Neuronal stem cell (in vitro differentiated cells): Measurements from ENCODE around the gene IGF2R.

Experiments
- DNase-seq: peaks from one replicate; pipeline ENCODE4 v3.0.0-alpha.2; 2013; ENCODE audit warnings: low spot score
- H2AFZ ChIP-seq: one replicate; pipeline ENCODE4 v1.6.1; 2013; ENCODE audit warnings: mild to moderate bottlenecking, low read length, inconsistent platforms
- H2AK5ac ChIP-seq: 2 replicates; pipeline ENCODE4 v1.6.1; 2013; ENCODE audit warnings: low read depth, mild to moderate bottlenecking, inconsistent platforms, low read length, moderate library complexity, mixed read lengths
- H2BK120ac ChIP-seq: 2 replicates; pipeline ENCODE4 v1.6.1; 2013; ENCODE audit warnings: low read depth, mild to moderate bottlenecking, inconsistent platforms, low read length, moderate library complexity, mixed read lengths
- H2BK12ac ChIP-seq: one replicate; pipeline ENCODE4 v1.6.1; 2013; ENCODE audit warnings: low read length, inconsistent platforms
- H2BK15ac ChIP-seq: 2 replicates; pipeline ENCODE4 v1.6.1; 2013; ENCODE audit warnings: mild to moderate bottlenecking, low read length, inconsistent platforms, mixed read lengths
- H2BK5ac ChIP-seq: one replicate; pipeline ENCODE4 v1.6.1; 2013; ENCODE audit warnings: inconsistent platforms, mild to moderate bottlenecking, low read length, moderate library complexity
- H3K14ac ChIP-seq: one replicate; pipeline ENCODE4 v1.6.1; 2013; ENCODE audit warnings: low read length, inconsistent platforms
- H3K18ac ChIP-seq: 2 replicates; pipeline ENCODE4 v1.6.1; 2013; ENCODE audit warnings: low read length, inconsistent platforms
- H3K23ac ChIP-seq: 2 replicates; pipeline ENCODE4 v1.6.1; 2013; ENCODE audit warnings: low read depth, mild to moderate bottlenecking, mixed read lengths, low read length, inconsistent platforms; ENCODE audit not compliant: poor library complexity
- H3K27ac ChIP-seq: replicated peaks from 3 replicates; pipeline ENCODE4 v1.5.1; 2013; ENCODE audit warnings: low read length, inconsistent platforms
- H3K27me3 ChIP-seq, 3 experiments: 2 replicates each; pipeline ENCODE4 v1.6.1; 2013; ENCODE audit warnings: low read length in 3 of 3, mild to moderate bottlenecking in 2 of 3, inconsistent platforms in 1 of 3, low read depth in 1 of 3, mixed read lengths in 1 of 3, moderate library complexity in 1 of 3; ENCODE audit not compliant: control insufficient read depth in 3 of 3, insufficient read depth in 3 of 3
- H3K36me3 ChIP-seq, 2 donors: replicated peaks in 1 of 2; 2 replicates each; pipeline ENCODE4 v1.6.1; 2013; ENCODE audit warnings: low read length in 2 of 2; ENCODE audit not compliant: control insufficient read depth in 2 of 2, insufficient read depth in 2 of 2
- H3K4ac ChIP-seq: 2 replicates; pipeline ENCODE4 v1.6.1; 2013; ENCODE audit warnings: inconsistent platforms, mild to moderate bottlenecking, low read length, moderate library complexity
- H3K4me1 ChIP-seq, 2 donors: 1 replicate in 1 of 2; 2 replicates in 1 of 2; pipeline ENCODE4 v1.6.1; 2013; ENCODE audit warnings: low read length in 2 of 2, low read depth in 1 of 2; ENCODE audit not compliant: control insufficient read depth in 2 of 2, insufficient read depth in 1 of 2
- H3K4me2 ChIP-seq: one replicate; pipeline ENCODE4 v1.6.1; 2013; ENCODE audit warnings: mild to moderate bottlenecking, low read length, inconsistent platforms; ENCODE audit not compliant: insufficient read depth, poor library complexity, severe bottlenecking
- H3K4me3 ChIP-seq, 2 donors: 2 replicates each; pipeline ENCODE4 v1.5.1; 2013; ENCODE audit warnings: low read length in 2 of 2, mild to moderate bottlenecking in 2 of 2, inconsistent platforms in 1 of 2, moderate library complexity in 1 of 2
- H3K79me1 ChIP-seq: one replicate; pipeline ENCODE4 v1.6.1; 2013; ENCODE audit warnings: low read depth, mild to moderate bottlenecking, inconsistent platforms, low read length, moderate library complexity
- H3K9ac ChIP-seq: one replicate; pipeline ENCODE4 v1.6.1; 2013; ENCODE audit warnings: mild to moderate bottlenecking, low read depth, low read length, inconsistent platforms; ENCODE audit not compliant: poor library complexity
- H3K9me3 ChIP-seq, 2 donors: replicated peaks in 1 of 2; 2 replicates each; pipeline versions ENCODE3 to v1.6.1; 2013; ENCODE audit warnings: low read length in 2 of 2, mild to moderate bottlenecking in 2 of 2, inconsistent platforms in 1 of 2, low read depth in 1 of 2, mixed read lengths in 1 of 2, moderate library complexity in 1 of 2; ENCODE audit not compliant: control insufficient read depth in 2 of 2, insufficient read depth in 1 of 2
- H4K8ac ChIP-seq: one replicate; pipeline ENCODE4 v1.6.1; 2013; ENCODE audit warnings: low read depth, mild to moderate bottlenecking, inconsistent platforms, low read length, moderate library complexity
- H4K91ac ChIP-seq: one replicate; pipeline ENCODE4 v1.6.1; 2013; ENCODE audit warnings: low read length, low read depth, mild to moderate bottlenecking, inconsistent platforms; ENCODE audit not compliant: poor library complexity
- WGBS, 2 donors: extraction: QIAGEN DNeasy Blood & Tissue Kit; methylation state at CpG; one replicate each; pipeline ENCODE4 v1.1.7; 2013; ENCODE audit warnings: missing lambda C conversion rate in 2 of 2, mixed read lengths in 1 of 2; ENCODE audit not compliant: insufficient read length in 2 of 2, insufficient replicate concordance in 1 of 2; ENCODE audit errors: extremely low coverage in 2 of 2; 5-methylcytosine and 5-hydroxymethylcytosine counted together

Gene IGF2R

GRCh38 chr6:160002882-160003281 lies 34.0 kb downstream of the IGF2R start:
- Histone ChIP-seq H3K79me1 (peaks cover 32% of the 10 kb centered on the region), H2BK5ac (no peak overlapping the region), H3K4ac (no peak overlapping the region), H2BK15ac (no peak overlapping the region), H2AFZ (no peak overlapping the region), H2BK12ac (no peak overlapping the region), H3K9me3 (peaks cover 13 to 26% of the 10 kb centered on the region in 2 donors), H3K36me3 (peaks cover 5 to 55% of the 10 kb centered on the region in 2 donors), H2BK120ac (no peak overlapping the region), H3K4me2 (no peak overlapping the region), H3K9ac (no peak overlapping the region), H2AK5ac (no peak overlapping the region), H3K4me1 (no peaks in the 10 kb centered on the region), H3K23ac (no peak overlapping the region), H4K8ac (no peak overlapping the region), H3K4me3 (no peak overlapping the region), H4K91ac (no peak overlapping the region), H3K14ac (no peak overlapping the region), H3K18ac (no peak overlapping the region), H3K27ac (no peak overlapping the region), H3K27me3 (no peaks in the 10 kb centered on the region)
- no CpG with 5 or more reads among the region's 2 CpGs for WGBS, 2 donors
- DNase-seq = no peak

DNA sequence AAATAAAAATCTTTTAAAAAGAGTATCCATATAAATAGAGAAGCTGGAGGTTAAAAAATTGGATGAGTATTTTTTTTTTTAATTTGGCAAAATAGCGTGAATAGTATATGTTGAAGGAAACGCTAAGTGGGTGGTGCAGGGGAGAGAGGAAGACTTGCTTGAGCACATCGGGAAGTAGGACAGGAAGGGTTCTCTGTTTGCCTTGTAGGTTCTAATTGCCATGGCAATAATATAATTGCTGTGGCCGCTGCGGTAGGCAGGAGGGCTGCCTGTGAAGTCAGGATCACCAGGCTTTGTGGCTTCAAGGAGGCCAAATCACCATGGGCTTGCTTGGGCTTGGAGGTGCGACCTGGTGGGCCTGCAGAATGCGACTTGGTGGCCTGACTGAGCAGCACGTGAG lies 35.1 kb downstream of the IGF2R start:
- H2BK15ac ChIP-seq = no peak overlapping the region
- no peak overlapping the region for H3K27ac ChIP-seq
- peaks cover 13 to 29% of the 10 kb centered on the region in 2 donors for H3K9me3 ChIP-seq
- no peaks in the 10 kb centered on the region for H3K4me1 ChIP-seq
- WGBS, 2 donors = 100% methylated on average over 1 to 2 of the region's 8 CpGs
- peak overlapping the region; percentile 48 for H3K18ac ChIP-seq
- H3K4me2 ChIP-seq = no peak overlapping the region
- H3K4me3 ChIP-seq = peak overlapping the region in 1 of 2 donors; percentile 37
- no peak overlapping the region for H2BK120ac ChIP-seq
- peak overlapping the region; percentile 60 for H3K9ac ChIP-seq
- peak overlapping the region; percentile 87 for H2BK5ac ChIP-seq
- peaks cover 32% of the 10 kb centered on the region for H3K79me1 ChIP-seq
- no peak for DNase-seq
- peak overlapping the region; percentile 65 for H4K8ac ChIP-seq
- H3K23ac ChIP-seq = peak overlapping the region; percentile 73
- H3K4ac ChIP-seq = no peak overlapping the region
- no peak overlapping the region for H2AFZ ChIP-seq
- no peak overlapping the region for H4K91ac ChIP-seq
- H3K14ac ChIP-seq = no peak overlapping the region
- H3K27me3 ChIP-seq = no peaks in the 10 kb centered on the region
- H2AK5ac ChIP-seq = no peak overlapping the region
- H3K36me3 ChIP-seq = peaks cover 4 to 54% of the 10 kb centered on the region in 2 donors
- peak overlapping the region; percentile 84 for H2BK12ac ChIP-seq

DNA sequence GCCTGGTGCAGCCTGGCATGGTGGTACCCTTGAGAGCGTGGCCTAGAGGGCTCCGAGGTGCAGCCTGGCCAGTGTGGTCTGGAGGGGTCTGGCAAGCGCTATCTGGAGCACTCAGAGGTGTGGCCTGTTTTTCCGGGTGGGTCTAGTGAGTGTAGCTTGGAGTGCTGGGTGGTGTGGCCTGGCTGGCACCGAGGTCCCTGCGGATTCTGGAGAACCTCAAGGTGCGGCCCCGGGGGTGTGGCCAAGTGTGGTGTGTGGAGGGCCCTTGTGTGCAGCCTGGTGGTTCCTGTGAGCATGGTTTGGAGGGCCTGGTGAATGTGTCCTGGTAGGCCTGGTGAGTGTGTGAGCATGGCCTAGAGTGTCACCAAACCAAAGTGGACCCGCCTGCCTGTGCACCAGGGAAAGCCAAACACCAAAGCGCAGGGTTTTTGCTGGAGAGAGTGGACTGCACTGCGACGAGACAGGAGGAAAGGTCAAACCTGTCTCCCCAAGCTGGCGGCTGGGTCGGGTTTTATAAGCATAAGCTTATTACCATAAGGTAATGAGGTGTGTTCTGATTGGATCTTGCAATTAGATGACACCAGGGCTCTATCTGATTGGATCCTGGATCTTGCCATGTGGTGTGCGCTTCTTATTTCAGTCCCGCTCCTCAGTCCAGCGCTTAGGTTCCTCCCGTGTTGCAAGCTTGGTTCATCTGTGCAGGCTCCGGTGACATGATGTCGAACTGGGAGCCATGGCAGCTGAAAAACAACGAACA lies 35.7 kb downstream of the IGF2R start:
- no CpG with 5 or more reads among the region's 21 CpGs for WGBS, 2 donors
- Histone ChIP-seq H3K27ac (no peak overlapping the region), H3K9me3 (peaks cover 11 to 24% of the 10 kb centered on the region in 2 donors), H3K4me2 (no peak overlapping the region), H3K4me1 (no peaks in the 10 kb centered on the region), H3K36me3 (peaks cover 0 to 54% of the 10 kb centered on the region in 2 donors), H2BK120ac (no peak overlapping the region), H2AK5ac (no peak overlapping the region), H4K8ac (peak overlapping the region; percentile 65), H3K79me1 (peaks cover 30% of the 10 kb centered on the region), H3K9ac (peak overlapping the region; percentile 60), H3K23ac (peak overlapping the region; percentile 73), H3K14ac (no peak overlapping the region), H2AFZ (no peak overlapping the region), H3K4me3 (peak overlapping the region in 1 of 2 donors; percentile 37), H4K91ac (no peak overlapping the region), H3K18ac (peak overlapping the region; percentile 48), H2BK5ac (peak overlapping the region; percentile 87), H3K4ac (no peak overlapping the region), H2BK12ac (peak overlapping the region; percentile 84), H3K27me3 (no peaks in the 10 kb centered on the region), H2BK15ac (no peak overlapping the region)
- DNase-seq = no peak

- WGBS, 2 donors = no CpG with 5 or more reads among the region's 31 CpGs
These were observed 36.3 kb downstream of the IGF2R start for GRCh38 chr6:160005211-160005610.

More at GRCh38 chr6:160005211-160005610, 36.3 kb downstream of the IGF2R start:
- Histone ChIP-seq H3K27me3 (no peaks in the 10 kb centered on the region), H3K4me1 (no peaks in the 10 kb centered on the region), H3K9ac (no peak overlapping the region), H3K14ac (no peak overlapping the region), H2BK5ac (no peak overlapping the region), H2AFZ (no peak overlapping the region), H3K27ac (no peak overlapping the region), H4K91ac (no peak overlapping the region), H3K23ac (no peak overlapping the region), H3K4ac (no peak overlapping the region), H3K79me1 (peaks cover 30% of the 10 kb centered on the region), H3K36me3 (peaks cover 3 to 54% of the 10 kb centered on the region in 2 donors), H2BK120ac (no peak overlapping the region), H2AK5ac (no peak overlapping the region), H4K8ac (no peak overlapping the region), H3K9me3 (peaks cover 11 to 18% of the 10 kb centered on the region in 2 donors), H2BK15ac (no peak overlapping the region), H2BK12ac (no peak overlapping the region), H3K4me3 (no peak overlapping the region), H3K18ac (no peak overlapping the region), H3K4me2 (no peak overlapping the region)
- no peak for DNase-seq
